H1 (cell line): ENCODE data around the gene RPL12. TPM values are rescaled to one million over a fixed set of nuclear protein-coding genes. Genes with fewer than 3 reads are reported as not detected.

Experiments used
- ASH2L ChIP-seq: fragments of 200-600, 300-600 bp; sonication (generic); IDR thresholded peaks from one replicate; pipeline ENCODE4 v1.7.1; 2017; ENCODE audit warnings: low read length
- BACH1 ChIP-seq: IDR thresholded peaks from 2 replicates; pipeline ENCODE4 v1.6.1; 2012; ENCODE audit warnings: low read length, improper control_type of control experiment
- NANOG ChIP-seq: IDR thresholded peaks from 2 replicates; pipeline ENCODE4 v1.6.1; 2011; ENCODE audit warnings: low read length, low read depth, mild to moderate bottlenecking, inconsistent platforms; ENCODE audit not compliant: insufficient read depth, poor library complexity, severe bottlenecking
- SAP30 ChIP-seq: fragments of 300-600 bp; sonication (generic); IDR thresholded peaks from 2 replicates; pipeline ENCODE4 v1.7.1; 2012; ENCODE audit warnings: low read length, moderate library complexity, mild to moderate bottlenecking, inconsistent platforms; ENCODE audit not compliant: insufficient read depth, insufficient replicate concordance
- SIN3A ChIP-seq, 2 experiments: IDR thresholded peaks in 1 of 2; conservative IDR thresholded peaks in 1 of 2; 2 replicates each; pipeline ENCODE4 v1.6.1; 2011 to 2012; ENCODE audit warnings: low read length in 2 of 2, improper control_type of control experiment in 1 of 2, low read depth in 1 of 2, mild to moderate bottlenecking in 1 of 2
- polyA plus RNA-seq, 7 experiments: library from polyadenylated mRNA; depleted of rRNA in 3 of 7; stranded (reverse) in 5 of 7; unstranded in 2 of 7; fragments of >200 nt in 5 of 7; fragments of 200-250 nt in 2 of 7; gene quantifications; 1 replicate in 5 of 7; 2 replicates in 1 of 7; 4 replicates in 1 of 7; pipeline versions ENCODE4 v1.2.1 to v1.2.3, GENCODE V29; 2011 to 2013; ENCODE audit warnings: missing spikeins in 2 of 7, mixed read lengths in 2 of 7
- total RNA-seq: library from RNA; stranded (reverse); fragmentation: NEBNext Ultra II Directional; extraction: Animal tissue kit (Norgen Biotek cat#: 25700); gene quantifications from 2 replicates; pipeline ENCODE4 v1.2.1, GENCODE V29; 2021

RPL12 gene
- total and polyA plus RNA-seq, 2 of the 8 experiments (the other 6 are each of a cell fraction or from before 2014, with no cell fraction given): 1,993 to 4,892 TPM

DNA sequence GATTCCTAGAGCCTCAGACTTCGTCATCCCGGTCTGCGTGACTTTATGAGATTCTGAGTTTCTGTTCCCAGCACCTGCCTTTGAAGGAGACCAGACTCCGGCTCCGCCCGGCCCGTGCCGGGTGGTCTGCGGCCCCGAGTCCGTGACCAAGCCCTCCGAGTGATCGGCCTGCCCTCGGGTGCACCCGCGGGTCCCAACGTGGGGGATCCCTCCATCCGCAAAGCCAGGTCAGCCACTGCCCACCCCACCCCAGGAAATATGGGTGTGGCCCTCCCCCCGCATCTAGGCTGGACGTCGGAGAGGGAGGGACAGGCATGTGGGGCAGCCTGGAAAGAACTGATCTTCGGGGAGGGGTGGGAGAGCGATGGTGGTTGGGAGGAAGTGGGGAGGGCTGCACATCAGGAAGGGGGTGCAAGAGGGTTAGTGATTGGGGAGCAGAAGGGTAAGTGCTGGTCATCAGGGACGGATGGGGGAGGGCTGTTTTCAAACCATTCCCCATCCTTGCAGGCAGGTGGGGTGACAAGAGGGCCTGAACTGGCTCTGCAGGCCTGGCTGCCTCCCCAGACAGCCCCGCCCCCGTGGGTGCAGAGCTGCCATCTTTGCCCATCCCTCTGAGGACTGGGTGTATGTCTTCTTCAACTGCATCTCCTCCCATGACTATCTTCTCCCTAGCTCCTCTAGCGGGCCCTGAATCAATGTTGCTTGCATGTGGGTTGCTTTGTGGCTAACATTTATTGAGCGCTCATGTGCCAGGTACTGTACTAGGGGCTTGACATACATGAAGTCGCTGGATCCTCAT, 851 bp upstream of the RPL12 start (continued):
- no peak for TF ChIP-seq ASH2L
- peak; percentile 13 to 41; a peak in 1 of 4 replicates for TF ChIP-seq SIN3A (conservative IDR thresholded peaks at IDR 0.05 in 1 of 2, IDR thresholded peaks at IDR 0.05 in 1 of 2; ENCODE audit: low read depth in 1 of 2, low read length in 2 of 2)
- TF ChIP-seq BACH1: no peak
- peak; percentile 19 for TF ChIP-seq SAP30
- no peak for TF ChIP-seq NANOG
- TF ChIP-seq, all 59 proteins: peak for 5
